ENCODE results near the gene TEX52.
"Not testable (repeated sequence)": the region's sequence is repeated elsewhere in the genome, so short reads cannot be mapped to it uniquely, and the experiment has no call there.

TEX52 gene

GRCh38 chr12:2857021-2857431 lies at the start of gene TEX52:
Gene TEX52, minus strand, starts transcription at chr12:2857039. Its CDS starts 13 bp downstream, at chr12:2857026.
- no peak for DNase-seq

- no peak for DNase-seq
These were observed 47.4 kb upstream of the TEX52 start for GRCh38 chr12:2904260-2904659.

GRCh38 chr12:2902272-2902880 lies 45.5 kb upstream of the TEX52 start:
- no peak for DNase-seq

- no peak for DNase-seq
These were observed 43.8 kb upstream of the TEX52 start for GRCh38 chr12:2900642-2901041.

- DNase-seq: no peak
These were observed 40.6 kb upstream of the TEX52 start for GRCh38 chr12:2897418-2897817.

GRCh38 chr12:2895511-2895910 lies 38.7 kb upstream of the TEX52 start:
- no peak for DNase-seq

GRCh38 chr12:2895051-2895451 lies 38.2 kb upstream of the TEX52 start:
- no peak for DNase-seq

GRCh38 chr12:2893007-2893406 lies 36.2 kb upstream of the TEX52 start:
- DNase-seq: no peak

- DNase-seq: no peak
These were observed 35.4 kb upstream of the TEX52 start for GRCh38 chr12:2892246-2892645.

- peak; percentile 43 for DNase-seq
These were observed 34.6 kb upstream of the TEX52 start for GRCh38 chr12:2891240-2892053.

GRCh38 chr12:2890388-2891239 lies 33.8 kb upstream of the TEX52 start, which contains the start of gene TULP3:
Gene TULP3, plus strand, starts transcription at chr12:2890891. Its CDS starts 57 bp downstream, at chr12:2890948.
- peak; percentile 98 for DNase-seq

- DNase-seq: no peak
These were observed 33.2 kb upstream of the TEX52 start for GRCh38 chr12:2890001-2890387.

- DNase-seq: no peak
These were observed 30.1 kb upstream of the TEX52 start for GRCh38 chr12:2886768-2887450.

GRCh38 chr12:2884810-2885209 lies 28.0 kb upstream of the TEX52 start:
- no peak for DNase-seq

- no peak for DNase-seq
These were observed 23.0 kb upstream of the TEX52 start for GRCh38 chr12:2879853-2880252.

GRCh38 chr12:2877953-2878732 lies 21.3 kb upstream of the TEX52 start:
- DNase-seq: no peak

- DNase-seq: peak; percentile 91
These were observed 20.5 kb upstream of the TEX52 start, which contains the start of the genes FOXM1 and RHNO1 for GRCh38 chr12:2877047-2877952. Gene FOXM1, minus strand, starts transcription at chr12:2877174. Its CDS starts 2,696 bp downstream, at chr12:2874478. Gene RHNO1, plus strand, starts transcription at chr12:2877223. Its CDS starts 8,144 bp downstream, at chr12:2885367.

- peak; percentile 48 for DNase-seq
These were observed 19.7 kb upstream of the TEX52 start for GRCh38 chr12:2876431-2877046.

GRCh38 chr12:2868986-2869632 lies 12.3 kb upstream of the TEX52 start:
- DNase-seq: not testable (repeated sequence)

- no peak for DNase-seq
These were observed 7.4 kb upstream of the TEX52 start for GRCh38 chr12:2864198-2864597.
